Measurements from ENCODE around the gene DYTN. TPM values are rescaled to one million over a fixed set of nuclear protein-coding genes. Genes with fewer than 3 reads are reported as not detected.

Gene DYTN
- total RNA-seq, 2 experiments from 2014 or later, result not detected

DNA sequence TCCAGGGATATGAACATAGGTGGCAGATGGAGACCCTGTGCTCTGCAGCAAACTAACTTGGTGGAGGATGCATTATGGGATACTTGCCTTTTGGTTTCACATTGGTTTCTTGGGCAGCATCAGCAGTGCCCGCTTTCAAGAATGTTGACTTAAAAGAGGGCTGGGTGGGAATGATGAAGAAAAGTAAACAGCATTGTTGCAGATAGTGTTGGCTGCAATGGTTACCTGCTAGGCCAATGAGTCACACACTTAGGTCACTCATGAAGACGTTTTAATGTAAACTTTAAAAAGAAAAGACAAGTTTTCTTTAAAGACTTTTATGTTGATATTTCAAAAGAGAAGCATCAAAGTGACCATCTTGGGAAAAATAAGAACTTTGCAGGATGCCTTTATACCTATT lies 102.0 kb downstream of the DYTN start:
- Mint-ChIP-seq H3K4me1 (no peaks in the 10 kb centered on the region), H3K36me3 (no peaks in the 10 kb centered on the region), H3K27ac (no peak overlapping the region), H3K27me3 (peaks cover 2% of the 10 kb centered on the region), H3K4me3 (no peak overlapping the region), H3K9me3 (no peaks in the 10 kb centered on the region)
- DNase-seq (no peak), ATAC-seq (ENCODE audit: low read depth) (no peak)
- POLR2A ChIA-PET, result no interaction called here

DNA sequence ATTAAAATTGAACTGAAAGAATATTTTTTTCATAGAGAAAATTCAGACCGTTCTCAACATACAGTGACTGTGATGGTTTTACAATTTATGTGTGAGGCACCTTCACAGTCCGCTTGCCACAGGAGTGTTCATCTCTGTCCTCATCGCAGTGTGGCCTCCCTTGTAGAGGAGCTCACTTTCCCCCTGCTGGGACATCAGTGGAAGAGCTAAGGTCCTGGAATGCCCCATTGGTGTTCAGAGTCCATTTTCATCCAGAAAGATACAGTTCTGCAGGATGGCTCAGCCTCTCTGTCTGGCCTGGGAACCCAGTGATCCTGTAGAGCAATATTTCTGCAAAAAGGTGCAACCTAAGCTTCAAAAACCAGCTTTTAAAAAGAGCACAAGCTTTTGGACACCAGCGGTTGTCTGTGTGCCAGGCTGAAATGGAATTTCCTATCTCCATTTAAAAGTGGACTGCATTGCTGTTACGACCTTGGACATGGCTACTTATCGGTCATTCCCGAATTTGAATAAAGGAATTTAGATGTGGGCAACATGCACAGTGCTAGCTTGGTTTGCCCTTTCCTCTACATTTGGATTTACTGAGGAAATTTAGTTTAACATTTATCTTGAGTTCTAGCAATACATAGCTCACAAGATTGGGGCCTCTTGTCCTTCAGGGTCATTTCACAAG lies 102.6 kb downstream of the DYTN start:
- no peak overlapping the region for H3K27ac Mint-ChIP-seq
- POLR2A ChIA-PET, result no interaction called here
- no peak overlapping the region for H3K4me3 Mint-ChIP-seq
- no peak for DNase-seq
- H3K27me3 Mint-ChIP-seq, result peaks cover 2% of the 10 kb centered on the region
- H3K9me3 Mint-ChIP-seq, result no peaks in the 10 kb centered on the region
- no peak for ATAC-seq (ENCODE audit: low read depth)
- no peaks in the 10 kb centered on the region for H3K4me1 Mint-ChIP-seq
- H3K36me3 Mint-ChIP-seq, result no peaks in the 10 kb centered on the region

DNA sequence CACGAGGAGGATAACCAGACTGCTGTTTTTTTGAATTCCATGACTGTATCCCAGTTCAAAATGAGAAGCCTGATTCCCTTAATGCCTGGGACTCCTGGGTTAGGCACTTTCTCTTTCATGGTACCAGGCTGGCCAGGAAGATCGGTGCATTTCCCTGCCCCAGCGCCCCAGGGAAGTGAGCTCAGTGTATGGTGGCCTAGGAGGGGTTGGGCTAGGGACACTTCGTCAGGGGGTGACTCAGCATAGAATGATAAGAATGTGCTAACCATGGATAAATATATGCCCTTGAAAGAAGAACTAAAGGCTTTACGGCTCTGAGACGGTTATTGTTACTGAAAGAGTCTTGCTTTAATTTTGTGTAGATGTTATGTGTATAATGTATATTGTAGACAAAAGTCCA lies 103.4 kb downstream of the DYTN start:
- Mint-ChIP-seq H3K27ac (no peak overlapping the region), H3K9me3 (no peaks in the 10 kb centered on the region)

DNA sequence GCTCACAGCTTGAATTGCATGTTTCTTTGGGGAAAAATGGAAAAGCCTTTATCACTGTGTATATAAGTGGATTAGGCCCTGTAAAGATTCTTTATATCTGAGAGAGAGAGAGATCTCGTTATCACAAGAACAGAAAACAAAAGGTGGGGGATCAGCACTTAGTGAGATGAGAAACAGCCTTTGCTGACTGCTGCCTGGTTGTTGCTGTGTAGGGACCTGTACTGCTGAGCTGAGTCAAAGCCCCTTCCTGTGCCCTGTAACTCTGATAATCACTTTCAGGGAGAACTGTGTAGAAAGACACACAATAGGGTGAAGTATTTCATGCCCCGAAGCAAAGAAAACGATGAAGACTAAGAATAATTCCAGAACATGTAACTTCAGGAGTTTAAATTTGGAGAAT lies 106.5 kb downstream of the DYTN start:
- DNase-seq (no peak), ATAC-seq (ENCODE audit: low read depth) (no peak)
- H3K9me3 Mint-ChIP-seq, result no peaks in the 10 kb centered on the region
- H3K27me3 Mint-ChIP-seq, result peaks cover 6% of the 10 kb centered on the region
- peaks cover 4% of the 10 kb centered on the region for H3K4me1 Mint-ChIP-seq
- H3K4me3 Mint-ChIP-seq, result no peak overlapping the region
- H3K36me3 Mint-ChIP-seq, result no peaks in the 10 kb centered on the region
- POLR2A ChIA-PET, result no interaction called here
- no peak overlapping the region for H3K27ac Mint-ChIP-seq

More for the DNA sequence above, 103.4 kb downstream of the DYTN start:
- Mint-ChIP-seq H3K4me1 (peaks cover under 1% of the 10 kb centered on the region), H3K36me3 (no peaks in the 10 kb centered on the region), H3K27me3 (peaks cover 2% of the 10 kb centered on the region), H3K4me3 (no peak overlapping the region)
- DNase-seq, result no peak
- no peak for ATAC-seq (ENCODE audit: low read depth)
- POLR2A ChIA-PET, result no interaction called here

DNA sequence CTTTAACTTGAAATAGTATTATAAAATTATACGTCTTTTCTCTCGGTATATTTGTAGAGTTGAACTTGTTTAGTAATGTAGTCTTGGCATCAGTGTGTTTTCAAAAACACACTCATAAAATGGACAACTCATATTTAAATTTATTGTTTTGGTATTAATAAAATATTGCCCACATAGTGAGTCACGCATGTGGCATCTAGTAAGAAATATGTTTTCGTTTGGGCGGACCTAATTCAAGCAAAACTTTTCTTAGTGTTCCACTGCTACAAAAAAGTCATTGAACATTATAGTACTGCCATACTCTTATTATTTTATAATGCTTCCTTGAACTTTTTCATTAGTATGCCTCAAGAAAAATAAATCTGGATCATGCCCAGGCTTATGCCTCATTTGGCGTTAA lies 107.0 kb downstream of the DYTN start:
- Mint-ChIP-seq H3K27me3 (peaks cover 6% of the 10 kb centered on the region), H3K9me3 (no peaks in the 10 kb centered on the region), H3K4me3 (no peak overlapping the region), H3K27ac (no peak overlapping the region), H3K36me3 (no peaks in the 10 kb centered on the region), H3K4me1 (peaks cover 4% of the 10 kb centered on the region)
- ATAC-seq (ENCODE audit: low read depth) (no peak), DNase-seq (no peak)
- POLR2A ChIA-PET, result no interaction called here

DNA sequence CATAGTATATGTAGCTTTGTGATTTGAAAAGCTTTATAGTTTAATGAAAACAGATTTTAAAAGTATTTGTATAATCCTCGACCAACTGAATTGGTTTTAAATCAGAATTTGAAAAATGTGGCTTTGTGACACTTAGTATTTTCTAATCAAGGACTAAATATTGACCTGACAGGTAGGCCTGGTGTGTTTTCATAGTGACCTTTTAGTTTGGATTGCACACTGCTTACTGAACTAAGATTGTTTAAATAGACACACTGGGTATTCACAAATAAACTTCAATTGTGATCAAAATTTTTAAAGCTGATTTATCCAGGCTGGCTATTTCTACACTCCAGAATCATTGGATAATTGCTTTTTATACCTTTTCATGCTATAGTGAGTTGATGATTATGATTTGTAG lies 107.7 kb downstream of the DYTN start:
- Mint-ChIP-seq H3K4me3 (no peak overlapping the region), H3K27me3 (peaks cover 11% of the 10 kb centered on the region), H3K9me3 (no peaks in the 10 kb centered on the region), H3K27ac (no peak overlapping the region), H3K36me3 (no peaks in the 10 kb centered on the region), H3K4me1 (peaks cover 4% of the 10 kb centered on the region)
- no peak for ATAC-seq (ENCODE audit: low read depth)
- POLR2A ChIA-PET, result no interaction called here
- no peak for DNase-seq

DNA sequence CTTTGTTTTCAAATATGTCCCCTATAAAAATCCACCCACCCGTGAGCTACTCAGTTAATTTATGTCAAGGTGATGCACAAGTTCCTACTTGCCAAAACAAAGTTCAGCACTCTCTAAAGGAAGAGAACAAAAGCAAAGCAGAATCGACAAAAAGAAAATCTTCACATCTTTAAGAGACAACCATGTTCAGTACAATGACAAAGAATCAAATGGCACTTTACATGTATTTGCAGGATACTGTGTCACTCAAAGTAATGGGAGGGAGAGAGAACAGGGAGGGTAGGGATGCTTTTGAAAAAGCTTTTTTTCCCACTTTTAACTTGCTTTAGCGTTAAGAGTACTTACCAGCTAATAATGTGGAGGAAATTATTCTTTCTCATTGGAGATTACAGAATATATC lies 115.0 kb downstream of the DYTN start:
- H3K4me3 Mint-ChIP-seq, result no peak overlapping the region
- H3K27ac Mint-ChIP-seq, result no peak overlapping the region
- no peaks in the 10 kb centered on the region for H3K4me1 Mint-ChIP-seq
- ATAC-seq (ENCODE audit: low read depth) (no peak), DNase-seq (no peak)
- H3K27me3 Mint-ChIP-seq, result peaks cover 16% of the 10 kb centered on the region
- no peaks in the 10 kb centered on the region for H3K36me3 Mint-ChIP-seq
- H3K9me3 Mint-ChIP-seq, result no peaks in the 10 kb centered on the region
- POLR2A ChIA-PET, result no interaction called here

Other genes with a start within 250 kb of the DYTN start
- gene FAM237A, start 75.9 kb downstream of the DYTN start, total RNA-seq, result not detected
- under 1 TPM; 0.34 to 0.44 TPM for gene MDH1B, start 46.9 kb upstream of the DYTN start, total RNA-seq
- gene FASTKD2, start 47.2 kb upstream of the DYTN start, total RNA-seq, result 10 to 100 TPM; 17.8 to 19.8 TPM
- not detected for gene CPO, start 221.1 kb upstream of the DYTN start, total RNA-seq